ENCODE measurements around the gene AP2A2.

The AP2A2 gene

DNA sequence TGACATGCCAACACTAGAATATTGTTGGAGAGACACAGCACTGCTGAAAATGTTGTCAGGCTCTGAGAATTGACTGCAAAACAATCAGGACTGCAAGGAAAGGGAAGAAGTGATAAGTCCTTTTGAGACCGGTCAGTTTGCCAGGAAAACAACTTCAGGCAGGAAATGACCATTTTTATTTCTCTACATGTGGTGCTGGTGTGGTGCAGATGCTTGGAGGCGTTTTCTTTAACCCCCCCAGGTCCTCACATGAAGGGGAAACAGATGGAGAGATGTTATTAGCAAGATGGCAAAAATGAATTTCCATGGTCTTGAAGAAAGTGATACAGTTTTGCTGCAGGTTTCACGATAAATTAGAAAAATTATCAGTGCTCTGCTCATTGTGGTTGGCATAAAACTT, 5.7 kb downstream of the AP2A2 start:
- Histone ChIP-seq H3K27me3 (ENCODE audit: control insufficient read depth, insufficient read depth, low read length) (no peaks in the 10 kb centered on the region), H3K9me3 (ENCODE audit: control insufficient read depth, insufficient read depth, low read length) (no peaks in the 10 kb centered on the region), H3K4me3 (ENCODE audit: low read depth, low read length) (no peak overlapping the region), H3K9ac (ENCODE audit: low read depth, low read length) (no peak overlapping the region), H3K36me3 (ENCODE audit: control insufficient read depth, insufficient read depth, low read length) (no peaks in the 10 kb centered on the region), H3K4me1 (ENCODE audit: control insufficient read depth, insufficient read depth, low read length) (peaks cover 27% of the 10 kb centered on the region)

DNA sequence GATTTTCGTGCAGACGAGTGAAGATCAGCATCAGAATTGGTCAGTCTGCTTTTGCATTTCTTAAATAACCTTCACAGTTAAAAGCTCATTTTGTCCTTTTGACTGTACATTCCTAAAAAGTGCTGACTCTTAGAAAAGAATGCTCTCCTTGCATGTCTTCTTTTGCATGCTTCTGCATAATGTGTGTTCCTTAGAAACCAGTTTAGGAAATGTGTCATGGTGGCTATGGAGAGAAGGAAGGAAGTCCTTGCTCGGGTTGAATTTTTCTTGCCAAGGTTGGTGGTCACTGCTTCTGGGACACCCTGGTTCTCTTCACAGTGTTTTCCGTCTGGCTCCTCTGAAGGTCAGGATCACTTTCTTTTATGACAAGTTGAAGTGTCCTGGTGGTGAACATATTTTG, 6.8 kb downstream of the AP2A2 start:
- peaks cover 27% of the 10 kb centered on the region for H3K4me1 ChIP-seq (ENCODE audit: control insufficient read depth, insufficient read depth, low read length)

DNA sequence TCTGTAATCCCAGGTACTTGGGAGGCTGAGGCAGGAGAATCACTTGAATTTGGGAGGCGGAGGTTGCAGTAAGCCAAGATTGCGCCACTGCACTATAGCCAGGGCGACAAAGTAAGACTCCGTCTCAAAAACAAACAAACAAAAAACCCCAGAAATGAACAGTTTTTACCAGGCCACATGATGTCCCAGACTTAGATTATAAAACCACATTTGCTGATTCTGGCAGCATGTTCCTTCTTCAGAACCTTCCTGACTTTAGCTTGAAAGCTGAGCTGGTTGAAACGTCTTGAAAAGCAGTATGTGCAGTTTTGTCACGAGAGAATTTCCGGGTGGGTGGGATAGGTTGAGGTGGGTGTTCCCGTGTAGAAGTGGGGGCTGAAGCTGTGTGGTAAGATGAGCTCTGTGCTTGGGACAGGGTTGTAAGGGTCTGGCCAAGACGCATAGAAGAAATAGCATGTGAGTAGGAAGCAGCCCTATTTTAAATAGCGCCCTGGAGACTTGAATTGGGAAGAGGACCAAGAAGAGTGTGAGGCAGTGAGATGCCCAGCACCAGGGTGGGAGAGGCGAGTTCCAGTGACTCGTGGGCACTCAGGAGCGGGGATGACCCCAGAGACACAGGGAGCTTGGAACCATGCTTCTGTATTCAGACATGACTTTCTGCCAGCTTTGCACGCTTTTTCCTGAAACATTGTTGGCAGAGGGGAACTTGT, 7.6 kb downstream of the AP2A2 start:
- H3K9ac ChIP-seq (ENCODE audit: low read depth, low read length), result peak overlapping the region; percentile 48
- H3K36me3 ChIP-seq (ENCODE audit: control insufficient read depth, insufficient read depth, low read length), result no peaks in the 10 kb centered on the region
- no peaks in the 10 kb centered on the region for H3K27me3 ChIP-seq (ENCODE audit: control insufficient read depth, insufficient read depth, low read length)
- H3K4me3 ChIP-seq (ENCODE audit: low read depth, low read length), result peak overlapping the region; percentile 19
- H3K4me1 ChIP-seq (ENCODE audit: control insufficient read depth, insufficient read depth, low read length), result peaks cover 30% of the 10 kb centered on the region
- H3K9me3 ChIP-seq (ENCODE audit: control insufficient read depth, insufficient read depth, low read length), result no peaks in the 10 kb centered on the region

More for the DNA sequence above, 6.8 kb downstream of the AP2A2 start:
- Histone ChIP-seq H3K27me3 (ENCODE audit: control insufficient read depth, insufficient read depth, low read length) (no peaks in the 10 kb centered on the region), H3K4me3 (ENCODE audit: low read depth, low read length) (no peak overlapping the region), H3K36me3 (ENCODE audit: control insufficient read depth, insufficient read depth, low read length) (no peaks in the 10 kb centered on the region), H3K9me3 (ENCODE audit: control insufficient read depth, insufficient read depth, low read length) (no peaks in the 10 kb centered on the region), H3K9ac (ENCODE audit: low read depth, low read length) (no peak overlapping the region)

DNA sequence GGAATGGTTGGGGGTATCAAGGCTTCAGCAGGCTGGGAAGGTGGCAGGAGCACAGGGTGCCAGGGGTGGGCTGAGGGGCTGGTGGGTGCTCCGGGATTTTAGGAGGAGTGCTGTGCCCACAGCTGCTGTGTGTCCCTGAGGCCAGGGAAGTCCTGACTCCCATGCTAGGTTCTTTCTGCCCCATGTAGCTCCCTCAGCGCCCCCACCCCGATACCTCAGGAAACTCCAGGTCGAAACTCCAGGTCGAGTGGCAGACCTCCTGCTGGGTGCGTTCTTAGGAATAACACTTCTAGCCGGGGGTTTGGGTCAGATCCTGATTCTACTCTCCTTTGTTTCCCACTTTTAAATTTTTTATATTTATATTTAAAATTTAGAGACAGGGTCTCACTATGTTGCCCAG, 8.3 kb downstream of the AP2A2 start:
- Histone ChIP-seq H3K4me3 (ENCODE audit: low read depth, low read length) (peak overlapping the region; percentile 19), H3K9me3 (ENCODE audit: control insufficient read depth, insufficient read depth, low read length) (no peaks in the 10 kb centered on the region), H3K27me3 (ENCODE audit: control insufficient read depth, insufficient read depth, low read length) (no peaks in the 10 kb centered on the region), H3K36me3 (ENCODE audit: control insufficient read depth, insufficient read depth, low read length) (no peaks in the 10 kb centered on the region), H3K9ac (ENCODE audit: low read depth, low read length) (peak overlapping the region; percentile 48), H3K4me1 (ENCODE audit: control insufficient read depth, insufficient read depth, low read length) (peaks cover 30% of the 10 kb centered on the region)

DNA sequence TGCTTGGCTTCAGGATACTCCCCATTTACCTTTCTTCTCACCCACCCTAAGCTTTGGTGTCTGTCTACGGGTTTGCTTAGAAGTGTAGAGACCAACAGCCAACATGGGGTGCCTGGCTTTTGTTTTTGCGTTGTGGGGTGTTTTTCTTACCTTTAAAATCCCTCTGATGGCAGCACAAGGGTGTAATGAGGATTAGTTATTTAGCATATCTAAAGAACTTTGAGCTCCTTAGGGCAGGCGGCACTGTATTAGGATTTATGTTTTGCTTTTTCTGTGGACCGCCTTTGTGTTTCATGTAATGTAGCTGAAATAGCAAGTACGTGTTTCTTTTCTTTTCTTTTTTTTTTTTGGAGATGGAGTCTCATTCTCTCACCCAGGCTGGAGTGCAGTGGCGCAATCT, 8.9 kb downstream of the AP2A2 start:
- H3K4me3 ChIP-seq (ENCODE audit: low read depth, low read length), result peak overlapping the region; percentile 23
- peaks cover 30% of the 10 kb centered on the region for H3K4me1 ChIP-seq (ENCODE audit: control insufficient read depth, insufficient read depth, low read length)
- H3K9me3 ChIP-seq (ENCODE audit: control insufficient read depth, insufficient read depth, low read length), result no peaks in the 10 kb centered on the region
- no peaks in the 10 kb centered on the region for H3K27me3 ChIP-seq (ENCODE audit: control insufficient read depth, insufficient read depth, low read length)
- H3K36me3 ChIP-seq (ENCODE audit: control insufficient read depth, insufficient read depth, low read length), result no peaks in the 10 kb centered on the region
- peak overlapping the region; percentile 47 for H3K9ac ChIP-seq (ENCODE audit: low read depth, low read length)

DNA sequence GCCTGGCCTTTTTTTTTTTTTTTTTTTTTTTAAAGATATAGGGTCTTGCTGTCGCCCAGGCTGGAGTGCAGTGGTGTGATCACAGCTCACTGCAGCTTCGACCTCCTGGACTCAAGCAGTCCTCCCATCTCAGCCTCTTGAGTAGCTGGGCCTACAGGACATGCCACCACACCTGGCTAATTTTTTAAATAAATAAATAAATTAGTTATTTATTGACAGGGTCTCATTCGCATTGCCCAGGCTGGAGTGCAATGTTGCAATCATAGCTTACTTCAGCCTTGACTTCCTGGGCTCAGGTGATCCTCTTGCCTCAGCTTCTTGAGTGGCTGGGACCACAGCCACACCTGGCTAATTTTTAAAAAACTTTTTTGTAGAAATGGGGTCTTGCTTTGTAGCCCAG, 10.5 kb downstream of the AP2A2 start:
- no peaks in the 10 kb centered on the region for H3K36me3 ChIP-seq (ENCODE audit: control insufficient read depth, insufficient read depth, low read length)
- H3K4me3 ChIP-seq (ENCODE audit: low read depth, low read length), result no peak overlapping the region
- H3K9me3 ChIP-seq (ENCODE audit: control insufficient read depth, insufficient read depth, low read length), result no peaks in the 10 kb centered on the region
- no peaks in the 10 kb centered on the region for H3K27me3 ChIP-seq (ENCODE audit: control insufficient read depth, insufficient read depth, low read length)
- H3K9ac ChIP-seq (ENCODE audit: low read depth, low read length), result no peak overlapping the region
- H3K4me1 ChIP-seq (ENCODE audit: control insufficient read depth, insufficient read depth, low read length), result peaks cover 34% of the 10 kb centered on the region

DNA sequence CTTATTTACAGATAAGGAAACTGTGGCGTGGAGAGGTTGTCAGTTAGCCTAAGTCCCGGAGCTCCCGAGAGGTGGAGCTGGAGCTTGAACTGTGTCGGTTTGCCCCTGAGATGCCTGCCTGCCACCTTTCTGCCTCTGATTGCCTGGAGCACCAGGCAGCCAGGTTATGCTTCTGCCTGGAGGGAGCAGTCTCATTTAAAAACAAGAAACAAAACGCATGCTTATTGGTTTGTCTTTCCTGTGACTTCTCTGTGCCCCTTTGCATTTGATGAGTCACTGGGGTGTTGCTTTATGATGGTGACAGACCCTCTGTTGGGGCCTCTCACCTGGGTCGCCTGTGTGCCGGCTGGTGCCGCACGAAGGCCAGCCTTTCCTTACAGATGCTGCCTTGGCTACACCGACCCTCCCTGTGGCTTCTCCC, 12.2 kb downstream of the AP2A2 start:
- no peaks in the 10 kb centered on the region for H3K36me3 ChIP-seq (ENCODE audit: control insufficient read depth, insufficient read depth, low read length)
- no peak overlapping the region for H3K9ac ChIP-seq (ENCODE audit: low read depth, low read length)
- H3K4me3 ChIP-seq (ENCODE audit: low read depth, low read length), result no peak overlapping the region
- H3K9me3 ChIP-seq (ENCODE audit: control insufficient read depth, insufficient read depth, low read length), result no peaks in the 10 kb centered on the region
- peaks cover 34% of the 10 kb centered on the region for H3K4me1 ChIP-seq (ENCODE audit: control insufficient read depth, insufficient read depth, low read length)
- H3K27me3 ChIP-seq (ENCODE audit: control insufficient read depth, insufficient read depth, low read length), result no peaks in the 10 kb centered on the region

DNA sequence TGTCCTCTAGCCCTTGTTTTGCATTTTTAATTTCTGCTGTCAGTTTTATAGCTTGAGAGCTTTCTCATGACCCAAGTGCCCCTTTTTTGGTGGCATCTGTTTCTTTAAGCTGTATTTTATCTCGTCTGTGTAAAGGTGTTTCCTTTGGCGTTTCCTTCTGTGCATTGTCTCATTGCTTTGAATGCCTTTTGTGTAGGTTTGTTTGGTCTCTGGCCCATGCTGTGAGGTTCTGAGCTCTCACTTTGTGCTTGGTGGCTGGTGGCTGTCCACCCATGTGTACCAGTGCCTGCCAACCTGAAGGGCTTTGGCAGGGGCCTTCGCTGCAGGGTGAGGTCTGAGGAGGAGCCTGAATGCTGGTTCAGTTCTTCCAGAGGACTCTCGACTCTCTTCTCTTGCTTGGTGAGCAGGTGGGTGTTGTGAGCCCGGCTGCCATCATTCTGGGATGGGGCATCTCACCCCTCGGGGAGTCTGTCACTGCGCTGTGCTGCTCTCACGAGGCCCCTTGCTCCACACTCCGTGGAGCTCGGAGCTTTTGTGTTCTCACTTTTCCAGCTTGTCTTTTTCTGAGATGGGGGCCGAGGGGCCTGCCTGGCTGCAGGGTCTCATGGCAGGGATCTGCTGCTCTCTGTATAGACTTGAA, 14.9 kb downstream of the AP2A2 start:
- Histone ChIP-seq H3K9ac (ENCODE audit: low read depth, low read length) (peak overlapping the region; percentile 20), H3K9me3 (ENCODE audit: control insufficient read depth, insufficient read depth, low read length) (no peaks in the 10 kb centered on the region), H3K36me3 (ENCODE audit: control insufficient read depth, insufficient read depth, low read length) (no peaks in the 10 kb centered on the region), H3K27me3 (ENCODE audit: control insufficient read depth, insufficient read depth, low read length) (no peaks in the 10 kb centered on the region), H3K4me3 (ENCODE audit: low read depth, low read length) (no peak overlapping the region), H3K4me1 (ENCODE audit: control insufficient read depth, insufficient read depth, low read length) (peaks cover 36% of the 10 kb centered on the region)

DNA sequence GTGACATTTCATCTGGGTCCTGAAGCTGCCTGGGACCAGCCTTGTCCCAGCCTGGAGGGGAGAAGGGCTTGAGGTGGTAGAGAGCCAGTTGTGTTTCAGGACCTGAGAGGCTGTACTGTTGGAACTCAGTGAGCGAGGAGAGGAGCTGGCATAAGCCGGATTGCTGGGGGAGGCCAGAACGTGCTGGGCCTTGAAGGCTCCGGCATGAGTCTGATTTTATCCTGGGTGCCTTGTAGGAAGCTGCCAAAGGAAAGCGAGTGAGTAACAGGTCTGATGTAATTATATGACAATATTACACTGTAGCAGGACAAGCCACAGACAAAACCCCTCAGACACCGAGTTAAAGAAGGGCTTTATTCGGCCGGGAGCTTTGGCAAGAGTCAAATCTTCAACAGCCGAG, 17.2 kb downstream of the AP2A2 start:
- Histone ChIP-seq H3K36me3 (ENCODE audit: control insufficient read depth, insufficient read depth, low read length) (no peaks in the 10 kb centered on the region), H3K4me1 (ENCODE audit: control insufficient read depth, insufficient read depth, low read length) (peaks cover 41% of the 10 kb centered on the region), H3K27me3 (ENCODE audit: control insufficient read depth, insufficient read depth, low read length) (no peaks in the 10 kb centered on the region), H3K9me3 (ENCODE audit: control insufficient read depth, insufficient read depth, low read length) (no peaks in the 10 kb centered on the region), H3K4me3 (ENCODE audit: low read depth, low read length) (no peak overlapping the region), H3K9ac (ENCODE audit: low read depth, low read length) (no peak overlapping the region)

DNA sequence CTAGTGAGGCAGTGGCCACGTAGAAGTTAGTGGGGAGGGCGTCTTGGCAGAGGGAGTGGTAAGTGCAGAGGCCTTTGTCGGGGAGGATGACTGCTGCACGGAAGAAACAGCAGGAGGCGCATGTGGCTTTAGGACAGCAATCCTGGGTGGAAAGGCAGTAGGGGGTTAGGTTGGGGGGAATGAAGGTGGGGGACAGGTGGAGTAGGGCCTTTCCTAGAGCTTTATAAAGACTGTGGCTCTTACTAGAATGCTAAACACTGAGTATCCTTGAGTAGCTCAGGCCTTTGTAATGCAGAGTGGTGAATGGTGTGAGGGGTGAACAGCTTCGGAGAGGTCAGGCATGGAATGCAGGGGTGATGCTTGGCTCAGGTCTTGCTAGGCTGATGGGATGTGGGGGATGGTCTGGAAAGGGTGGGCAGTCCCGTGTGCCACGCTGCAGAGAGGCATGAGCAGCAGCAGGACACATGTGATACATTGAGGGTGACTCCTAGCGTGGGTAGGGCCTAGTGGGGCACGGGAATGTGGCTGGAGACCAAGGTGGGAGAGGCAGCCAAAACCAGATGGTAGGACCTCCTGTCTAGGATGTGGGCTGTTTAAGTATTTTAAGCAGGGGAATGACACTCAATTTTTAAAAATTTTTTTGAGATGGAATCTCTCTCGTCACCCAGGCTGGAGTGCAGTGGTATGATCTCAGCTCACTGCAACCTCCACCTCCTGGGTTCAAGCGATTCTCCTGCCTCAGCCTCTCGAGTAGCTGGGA, 19.2 kb downstream of the AP2A2 start:
- Histone ChIP-seq H3K4me3 (ENCODE audit: low read depth, low read length) (peak overlapping the region; percentile 26), H3K27me3 (ENCODE audit: control insufficient read depth, insufficient read depth, low read length) (no peaks in the 10 kb centered on the region), H3K4me1 (ENCODE audit: control insufficient read depth, insufficient read depth, low read length) (peaks cover 40% of the 10 kb centered on the region), H3K36me3 (ENCODE audit: control insufficient read depth, insufficient read depth, low read length) (no peaks in the 10 kb centered on the region), H3K9ac (ENCODE audit: low read depth, low read length) (peak overlapping the region; percentile 38), H3K9me3 (ENCODE audit: control insufficient read depth, insufficient read depth, low read length) (no peaks in the 10 kb centered on the region)

DNA sequence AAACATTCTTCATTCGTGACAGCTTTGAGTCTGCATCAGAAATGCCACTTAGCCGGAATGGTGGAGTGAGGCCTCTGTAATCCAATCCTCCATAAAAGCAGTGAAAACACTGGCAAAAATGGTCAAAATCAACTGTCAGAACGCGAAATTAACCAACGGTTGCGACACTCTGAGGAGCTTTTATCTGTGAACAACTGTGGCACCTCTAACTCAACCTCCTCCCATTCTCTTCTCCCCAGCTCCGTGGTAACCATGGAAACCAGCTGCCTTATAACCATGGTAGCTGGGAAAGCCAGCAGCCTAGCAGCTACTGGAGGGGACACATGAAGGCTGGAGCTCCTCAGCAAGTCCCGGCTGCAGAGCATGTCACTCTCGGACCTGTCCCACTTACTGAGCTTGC, 20.3 kb downstream of the AP2A2 start:
- Histone ChIP-seq H3K36me3 (ENCODE audit: control insufficient read depth, insufficient read depth, low read length) (no peaks in the 10 kb centered on the region), H3K4me1 (ENCODE audit: control insufficient read depth, insufficient read depth, low read length) (peaks cover 34% of the 10 kb centered on the region), H3K27me3 (ENCODE audit: control insufficient read depth, insufficient read depth, low read length) (no peaks in the 10 kb centered on the region), H3K9me3 (ENCODE audit: control insufficient read depth, insufficient read depth, low read length) (no peaks in the 10 kb centered on the region), H3K4me3 (ENCODE audit: low read depth, low read length) (no peak overlapping the region), H3K9ac (ENCODE audit: low read depth, low read length) (no peak overlapping the region)

DNA sequence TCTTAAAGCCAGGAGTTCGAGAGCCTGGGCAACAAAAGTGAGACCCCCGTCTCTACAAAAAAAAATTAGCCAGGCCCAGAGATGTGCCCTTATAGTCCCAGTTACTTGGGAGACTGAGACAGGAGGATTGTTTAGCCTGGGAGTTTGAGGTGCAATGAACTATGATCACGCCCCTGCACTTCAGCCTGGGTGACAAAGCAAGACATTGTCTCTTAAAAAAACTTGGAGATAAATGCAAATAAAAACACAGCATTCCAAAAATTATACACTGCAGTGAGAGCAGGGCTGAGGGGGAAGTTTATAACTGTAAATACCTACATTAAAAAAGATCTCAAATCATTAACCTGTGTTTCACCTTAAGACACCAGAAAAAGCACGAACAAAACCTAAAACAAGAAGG, 22.1 kb downstream of the AP2A2 start:
- Histone ChIP-seq H3K4me3 (ENCODE audit: low read depth, low read length) (no peak overlapping the region), H3K36me3 (ENCODE audit: control insufficient read depth, insufficient read depth, low read length) (no peaks in the 10 kb centered on the region), H3K9me3 (ENCODE audit: control insufficient read depth, insufficient read depth, low read length) (no peaks in the 10 kb centered on the region), H3K9ac (ENCODE audit: low read depth, low read length) (no peak overlapping the region), H3K4me1 (ENCODE audit: control insufficient read depth, insufficient read depth, low read length) (peaks cover 30% of the 10 kb centered on the region), H3K27me3 (ENCODE audit: control insufficient read depth, insufficient read depth, low read length) (no peaks in the 10 kb centered on the region)

Data from iPS-15b (cell line).